H1 (cell line): ENCODE measurements around the gene ZNF672. TPM values are rescaled to one million over a fixed set of nuclear protein-coding genes. Genes with fewer than 3 reads are reported as not detected.

Experiments used
- KDM4A ChIP-seq: IDR thresholded peaks from one replicate; pipeline ENCODE4 v1.7.1; 2012; ENCODE audit warnings: low read depth, mild to moderate bottlenecking, moderate library complexity, low read length, inconsistent platforms; ENCODE audit not compliant: severe bottlenecking
- NRF1 ChIP-seq: IDR thresholded peaks from 2 replicates; pipeline ENCODE4 v1.6.1; 2011; ENCODE audit warnings: mild to moderate bottlenecking, low read depth, low read length, improper control_type of control experiment
- PHF8 ChIP-seq: fragments of 200-600 bp; sonication (generic); conservative IDR thresholded peaks from 2 replicates; pipeline ENCODE4 v1.7.1; 2012; ENCODE audit warnings: low read depth, mild to moderate bottlenecking, inconsistent platforms, low read length, moderate library complexity
- POLR2AphosphoS5 ChIP-seq: IDR thresholded peaks from 2 replicates; pipeline ENCODE4 v1.6.1; 2011; ENCODE audit warnings: low read depth, low read length
- SAP30 ChIP-seq: fragments of 300-600 bp; sonication (generic); IDR thresholded peaks from 2 replicates; pipeline ENCODE4 v1.7.1; 2012; ENCODE audit warnings: low read length, moderate library complexity, mild to moderate bottlenecking, inconsistent platforms; ENCODE audit not compliant: insufficient read depth, insufficient replicate concordance
- SIX5 ChIP-seq: IDR thresholded peaks from 2 replicates; pipeline ENCODE4 v1.6.1; 2011; ENCODE audit warnings: mild to moderate bottlenecking, low read depth, low read length
- SUZ12 ChIP-seq: fragments of 200-600 bp; sonication (generic); IDR thresholded peaks from 2 replicates; pipeline ENCODE4 v1.6.1; 2012; ENCODE audit warnings: mild to moderate bottlenecking, inconsistent platforms, low read length, moderate library complexity, mixed read lengths
- TAF1 ChIP-seq: IDR thresholded peaks from 2 replicates; pipeline ENCODE4 v1.6.1; 2011; ENCODE audit warnings: mild to moderate bottlenecking, low read depth, low read length
- TBP ChIP-seq: IDR thresholded peaks from 2 replicates; pipeline ENCODE4 v1.6.1; 2011; ENCODE audit warnings: low read depth, low read length, improper control_type of control experiment
- polyA plus RNA-seq, 7 experiments: library from polyadenylated mRNA; depleted of rRNA in 3 of 7; stranded (reverse) in 5 of 7; unstranded in 2 of 7; fragments of >200 nt in 5 of 7; fragments of 200-250 nt in 2 of 7; gene quantifications; 1 replicate in 5 of 7; 2 replicates in 1 of 7; 4 replicates in 1 of 7; pipeline versions ENCODE4 v1.2.1 to v1.2.3, GENCODE V29; 2011 to 2013; ENCODE audit warnings: missing spikeins in 2 of 7, mixed read lengths in 2 of 7
- total RNA-seq: library from RNA; stranded (reverse); fragmentation: NEBNext Ultra II Directional; extraction: Animal tissue kit (Norgen Biotek cat#: 25700); gene quantifications from 2 replicates; pipeline ENCODE4 v1.2.1, GENCODE V29; 2021

ZNF672 gene
- total and polyA plus RNA-seq, 2 of the 8 experiments (the other 6 are each of a cell fraction or from before 2014, with no cell fraction given) = 30.7 to 40.4 TPM

DNA sequence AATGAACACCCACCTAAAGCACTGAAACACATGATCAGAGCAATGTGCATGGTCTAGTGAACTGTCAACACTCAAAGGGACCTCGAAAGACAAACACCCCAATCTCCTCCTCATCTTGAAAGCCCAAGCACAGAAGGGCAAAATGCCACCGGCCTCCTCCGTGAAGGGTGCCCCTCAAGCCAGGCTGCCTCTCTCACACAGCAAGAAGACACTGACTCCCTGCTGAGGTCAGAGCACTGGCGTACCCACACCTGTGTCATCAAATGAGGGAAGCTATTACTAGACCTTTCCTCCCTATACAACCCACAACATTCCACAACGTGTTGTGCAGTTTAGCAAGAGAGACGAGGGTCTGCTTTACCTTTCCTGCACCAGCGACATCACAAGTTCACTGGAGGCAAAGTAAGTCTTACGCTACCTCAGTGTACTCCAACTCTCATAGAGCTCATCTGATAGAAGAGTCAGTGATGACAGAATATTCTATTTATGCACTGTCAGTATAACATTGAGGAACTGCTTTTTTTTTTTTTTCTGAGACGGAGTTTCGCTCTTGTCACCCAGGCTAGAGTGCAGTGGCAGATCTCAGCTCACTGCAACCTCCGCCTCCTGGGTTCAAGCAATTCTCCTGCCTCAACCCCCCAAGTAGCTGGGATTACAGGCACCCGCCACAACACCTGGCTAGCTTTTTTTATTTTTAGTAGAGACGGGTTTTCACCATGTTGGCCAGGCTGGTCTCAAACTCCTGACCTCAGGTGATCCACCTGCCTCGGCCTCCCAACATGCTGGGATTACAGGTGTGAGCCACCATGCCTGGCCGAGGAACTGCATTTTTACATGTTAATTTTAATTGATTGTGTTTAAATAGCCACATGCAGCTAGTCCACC, 15.6 kb upstream of the ZNF672 start (continued):
- TF ChIP-seq POLR2AphosphoS5 (no peak), TAF1 (no peak), SIX5 (no peak), TBP (no peak), SUZ12 (no peak), NRF1 (no peak), PHF8 (no peak), KDM4A (no peak), SAP30 (no peak)
